A549 (cell line): Measurements from ENCODE around the gene SRA1. TPM values are rescaled to one million over a fixed set of nuclear protein-coding genes. Genes with fewer than 3 reads are reported as not detected.
"Not testable (repeated sequence)": the region's sequence is repeated elsewhere in the genome, so short reads cannot be mapped to it uniquely, and the experiment has no call there.

ENCODE experiments used
- ATAC-seq, 2 experiments: fragments of 200-7000 bp in 1 of 2; fragments of >200 bp in 1 of 2; cut with Nextera tagmentation in 1 of 2; cut with Tn5 transposase in 1 of 2; 3 replicates each; pipeline versions ENCODE4 v1.8.0 to v1.9.1; 2018 to 2020; ENCODE audit warnings: mild to moderate bottlenecking in 1 of 2, moderate library complexity in 1 of 2
- CTCF ChIA-PET: fragments of 300-600 bp; sonication (Branson Sonifier 250); formaldehyde crosslinking; extraction: SDS; loops from one replicate; lab custom pipeline; 2021; ENCODE audit warnings: antibody characterized with exemption, inconsistent platforms; lab: Yijun Ruan, JAX
- POLR2A ChIA-PET: fragments of 350-600 bp; formaldehyde crosslinking; extraction: SDS; loops from one replicate; lab custom pipeline; 2021; ENCODE audit warnings: antibody characterized with exemption, inconsistent platforms; lab: Yijun Ruan, JAX
- DNase-seq, 2 experiments: peaks; one replicate each; pipeline versions ENCODE4 v3.0.0 to v3.0.0-alpha.2; 2011 to 2016; ENCODE audit warnings: low read depth in 1 of 2, low spot score in 1 of 2
- FAIRE-seq: peaks from 2 replicates; lab custom pipeline; 2011; peaks lifted over from hg19 to GRCh38; lab: Jason Lieb, UNC
- H3K27ac ChIP-seq, 2 experiments: fragments of >200 bp; sonication (Bioruptor Twin); formaldehyde crosslinking; 3 replicates each; pipeline ENCODE4 v1.5.1; 2016 to 2017
- H3K4me1 ChIP-seq: fragments of >200 bp; sonication (Bioruptor Twin); formaldehyde crosslinking; 3 replicates; pipeline ENCODE4 v1.6.1; 2016
- H3K4me2 ChIP-seq: fragments of >200 bp; sonication (Bioruptor Twin); formaldehyde crosslinking; 3 replicates; pipeline ENCODE4 v1.6.1; 2016
- H3K4me3 ChIP-seq: fragments of >200 bp; sonication (Bioruptor Twin); formaldehyde crosslinking; 3 replicates; pipeline ENCODE4 v1.5.1; 2016
- H3K9me3 ChIP-seq: fragments of >200 bp; sonication (Bioruptor Twin); formaldehyde crosslinking; 3 replicates; pipeline ENCODE4 v1.6.1; 2016
- BHLHE40 ChIP-seq: IDR thresholded peaks from 2 replicates; pipeline ENCODE4 v1.6.1; 2012; ENCODE audit warnings: low read depth, low read length, inconsistent platforms
- CEBPB ChIP-seq, 2 experiments: fragments of >200 bp in 1 of 2; sonication (Bioruptor Twin) in 1 of 2; formaldehyde crosslinking in 1 of 2; IDR thresholded peaks; 2 replicates each; pipeline ENCODE4 v1.6.1; 2012 to 2016
- EHMT2 ChIP-seq: fragments of 200-600 bp; sonication (generic); IDR thresholded peaks from 2 replicates; pipeline ENCODE4 v1.6.1; 2016; ENCODE audit warnings: antibody characterized with exemption, low read depth, mild to moderate bottlenecking, moderate library complexity
- EP300 ChIP-seq, 2 experiments: fragments of >200 bp; sonication (Bioruptor Twin); formaldehyde crosslinking; IDR thresholded peaks; 2 replicates in 1 of 2; 3 replicates in 1 of 2; pipeline ENCODE4 v1.6.1; 2016 to 2017
- FOSL2 ChIP-seq, 2 experiments: fragments of 450-650 bp in 1 of 2; fragments of >200 bp in 1 of 2; sonication (Bioruptor Twin) in 1 of 2; formaldehyde crosslinking; IDR thresholded peaks; 2 replicates each; pipeline versions ENCODE4 v1.5.0 to v1.6.1; 2016 to 2020; ENCODE audit warnings: mild to moderate bottlenecking in 1 of 2, moderate library complexity in 1 of 2
- FOXS1 ChIP-seq: fragments of 250-450 bp; sonication (Bioruptor Pico); IDR thresholded peaks from 2 replicates; pipeline ENCODE4 v1.5.0; 2020; ENCODE audit warnings: mild to moderate bottlenecking, moderate library complexity
- HDAC2 ChIP-seq: fragments of 200-600 bp; sonication (generic); IDR thresholded peaks from 2 replicates; pipeline ENCODE4 v1.6.1; 2016
- HOXB5 ChIP-seq: fragments of 250-450 bp; sonication (Bioruptor Pico); IDR thresholded peaks from 2 replicates; pipeline ENCODE4 v1.5.0; 2020; ENCODE audit warnings: mild to moderate bottlenecking, moderate library complexity
- JUNB ChIP-seq: fragments of >200 bp; sonication (Bioruptor Twin); formaldehyde crosslinking; IDR thresholded peaks from 2 replicates; pipeline ENCODE4 v1.6.1; 2016
- KDM5A ChIP-seq: fragments of 200-600 bp; sonication (generic); IDR thresholded peaks from 2 replicates; pipeline ENCODE4 v1.6.1; 2016; ENCODE audit warnings: antibody characterized with exemption, mild to moderate bottlenecking
- MAFK ChIP-seq: fragments of 450-650 bp; IDR thresholded peaks from 2 replicates; pipeline ENCODE4 v1.6.1; 2014; ENCODE audit not compliant: partially characterized antibody
- NFE2L2 ChIP-seq: fragments of 150-350 bp; conservative IDR thresholded peaks from 2 replicates; pipeline ENCODE4 v1.6.1; 2014; ENCODE audit warnings: low read length
- NR3C1 ChIP-seq: fragments of >200 bp; sonication (Bioruptor Twin); formaldehyde crosslinking; IDR thresholded peaks from 3 replicates; pipeline ENCODE4 v1.6.1; 2017
- POLR2A ChIP-seq: IDR thresholded peaks from 2 replicates; pipeline ENCODE4 v1.6.1; 2012; ENCODE audit warnings: mild to moderate bottlenecking, low read length
- RARB ChIP-seq: fragments of 250-450 bp; sonication (Bioruptor Pico); IDR thresholded peaks from 2 replicates; pipeline ENCODE4 v1.8.0; 2021; ENCODE audit warnings: mild to moderate bottlenecking, moderate library complexity
- RNF2 ChIP-seq: fragments of 200-600 bp; sonication (generic); IDR thresholded peaks from 2 replicates; pipeline ENCODE4 v1.6.1; 2016; ENCODE audit warnings: low read depth, mild to moderate bottlenecking, antibody characterized with exemption, moderate library complexity, borderline replicate concordance
- SMC3 ChIP-seq: fragments of >200 bp; sonication (Bioruptor Twin); formaldehyde crosslinking; IDR thresholded peaks from 3 replicates; pipeline ENCODE4 v1.6.1; 2018; ENCODE audit warnings: inconsistent platforms
- TFCP2L1 ChIP-seq: fragments of 250-450 bp; sonication (Bioruptor Pico); IDR thresholded peaks from 2 replicates; pipeline ENCODE4 v1.5.0; 2021; ENCODE audit warnings: mild to moderate bottlenecking
- TP53 ChIP-seq: fragments of 250-450 bp; sonication (Bioruptor Pico); IDR thresholded peaks from 2 replicates; pipeline ENCODE4 v1.5.0; 2021; ENCODE audit warnings: mild to moderate bottlenecking, moderate library complexity
- ZC3H11A ChIP-seq: fragments of 450-650 bp; IDR thresholded peaks from 2 replicates; pipeline ENCODE4 v1.6.1; 2014; ENCODE audit warnings: antibody characterized with exemption, mild to moderate bottlenecking
- ZSCAN20 ChIP-seq: fragments of 250-450 bp; sonication (Bioruptor Pico); IDR thresholded peaks from 2 replicates; pipeline ENCODE4 v1.8.0; 2022; ENCODE audit warnings: mild to moderate bottlenecking, moderate library complexity
- WGBS: methylation state at CpG from one replicate; pipeline ENCODE4 v1.1.6; 2017; ENCODE audit errors: missing lambda C conversion rate; 5-methylcytosine and 5-hydroxymethylcytosine counted together
- polyA plus RNA-seq, 4 experiments: library from polyadenylated mRNA; depleted of rRNA in 3 of 4; stranded (reverse); fragments of >200 nt; fragmentation: RNase III in 1 of 4; extraction: RNeasy Plus Mini Kit Qiagen cat#74134 plus additional on column Dnase treatment in 1 of 4; gene quantifications; 2 replicates in 3 of 4; 3 replicates in 1 of 4; pipeline ENCODE4 v1.2.3, GENCODE V29; 2011 to 2017
- TF ChIP-seq, protein P1 (sequence below): IDR thresholded peaks from 2 replicates; pipeline ENCODE4 v1.6.1; 2012
- TF ChIP-seq, protein P2 (sequence below): fragments of 250-450 bp; sonication (Bioruptor Pico); IDR thresholded peaks from 2 replicates; pipeline ENCODE4 v1.5.0; 2021; ENCODE audit warnings: mild to moderate bottlenecking, moderate library complexity, borderline replicate concordance
- TF ChIP-seq, protein P3 (sequence below): IDR thresholded peaks from 2 replicates; pipeline ENCODE4 v1.6.1; 2012; ENCODE audit warnings: low read depth, borderline replicate concordance

SRA1 gene
- polyA plus RNA-seq, 2 of the 4 experiments (the other 2 are of a cell fraction), result 28.6 to 50.8 TPM

DNA sequence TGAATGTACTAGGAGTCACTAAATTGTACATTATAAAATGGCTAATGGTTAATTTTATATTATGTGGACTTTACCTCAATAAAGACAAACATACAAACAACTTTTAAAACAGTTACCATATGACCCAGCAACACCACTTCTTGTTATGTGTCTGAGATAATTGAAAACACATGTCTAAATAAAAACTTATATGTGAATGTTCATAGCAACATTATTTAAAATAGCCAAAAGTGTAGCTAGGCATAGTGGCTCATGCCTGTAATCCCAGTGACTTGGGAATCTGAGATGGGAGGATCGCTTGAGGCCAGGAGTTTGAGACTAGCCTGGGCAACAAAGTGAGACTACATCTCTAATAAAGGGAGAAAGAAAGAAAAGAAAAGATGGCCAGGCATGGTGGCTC lies 30.2 kb upstream of the SRA1 start:
- H3K9me3 ChIP-seq, result peaks cover 2% of the 10 kb centered on the region; the same call in 1 of the 3 replicates
- WGBS, result 87% methylated on average over 1 of the region's 1 CpG
- no peak for ATAC-seq
- ChIA-PET CTCF (interaction anchor here (1.1 to 1.2 kb wide), 2 partner anchors 11 to 20 kb away, joined by 3 read pairs; no protein-coding TSS in a partner anchor), POLR2A (interaction anchor here (1.6 kb wide), 1 partner anchor 23 kb away, joined by 3 read pairs; the partner anchor contains the start of gene APBB3)
- H3K4me1 ChIP-seq, result no peaks in the 10 kb centered on the region
- H3K4me2 ChIP-seq, result no peak overlapping the region
- H3K4me3 ChIP-seq, result no peak overlapping the region
- no peak for FAIRE-seq
- no peak for DNase-seq
- H3K27ac ChIP-seq, result no peak overlapping the region
- no peak for TF ChIP-seq FOXS1 (CRISPR knock-in tag)
- TF ChIP-seq POLR2A, result no peak
- TF ChIP-seq TP53 (CRISPR knock-in tag), result no peak
- TF ChIP-seq FOSL2 (IDR thresholded peaks at IDR 0.05), result no peak
- TF ChIP-seq FOSL2 (CRISPR knock-in tag; IDR thresholded peaks at IDR 0.05), result no peak
- no peak for TF ChIP-seq TFCP2L1 (CRISPR knock-in tag)
- TF ChIP-seq KDM5A, result no peak
- TF ChIP-seq CEBPB (IDR thresholded peaks at IDR 0.05), result no peak
- no peak for TF ChIP-seq EHMT2
- TF ChIP-seq, protein P1, sequence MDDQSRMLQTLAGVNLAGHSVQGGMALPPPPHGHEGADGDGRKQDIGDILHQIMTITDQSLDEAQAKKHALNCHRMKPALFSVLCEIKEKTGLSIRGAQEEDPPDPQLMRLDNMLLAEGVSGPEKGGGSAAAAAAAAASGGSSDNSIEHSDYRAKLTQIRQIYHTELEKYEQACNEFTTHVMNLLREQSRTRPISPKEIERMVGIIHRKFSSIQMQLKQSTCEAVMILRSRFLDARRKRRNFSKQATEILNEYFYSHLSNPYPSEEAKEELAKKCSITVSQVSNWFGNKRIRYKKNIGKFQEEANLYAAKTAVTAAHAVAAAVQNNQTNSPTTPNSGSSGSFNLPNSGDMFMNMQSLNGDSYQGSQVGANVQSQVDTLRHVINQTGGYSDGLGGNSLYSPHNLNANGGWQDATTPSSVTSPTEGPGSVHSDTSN, result no peak
- no peak for TF ChIP-seq RARB (CRISPR knock-in tag)
- TF ChIP-seq MAFK, result no peak
- no peak for TF ChIP-seq JUNB
- TF ChIP-seq, protein P2, sequence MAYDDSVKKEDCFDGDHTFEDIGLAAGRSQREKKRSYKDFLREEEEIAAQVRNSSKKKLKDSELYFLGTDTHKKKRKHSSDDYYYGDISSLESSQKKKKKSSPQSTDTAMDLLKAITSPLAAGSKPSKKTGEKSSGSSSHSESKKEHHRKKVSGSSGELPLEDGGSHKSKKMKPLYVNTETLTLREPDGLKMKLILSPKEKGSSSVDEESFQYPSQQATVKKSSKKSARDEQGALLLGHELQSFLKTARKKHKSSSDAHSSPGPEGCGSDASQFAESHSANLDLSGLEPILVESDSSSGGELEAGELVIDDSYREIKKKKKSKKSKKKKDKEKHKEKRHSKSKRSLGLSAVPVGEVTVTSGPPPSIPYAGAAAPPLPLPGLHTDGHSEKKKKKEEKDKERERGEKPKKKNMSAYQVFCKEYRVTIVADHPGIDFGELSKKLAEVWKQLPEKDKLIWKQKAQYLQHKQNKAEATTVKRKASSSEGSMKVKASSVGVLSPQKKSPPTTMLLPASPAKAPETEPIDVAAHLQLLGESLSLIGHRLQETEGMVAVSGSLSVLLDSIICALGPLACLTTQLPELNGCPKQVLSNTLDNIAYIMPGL, result no peak
- TF ChIP-seq, protein P3, sequence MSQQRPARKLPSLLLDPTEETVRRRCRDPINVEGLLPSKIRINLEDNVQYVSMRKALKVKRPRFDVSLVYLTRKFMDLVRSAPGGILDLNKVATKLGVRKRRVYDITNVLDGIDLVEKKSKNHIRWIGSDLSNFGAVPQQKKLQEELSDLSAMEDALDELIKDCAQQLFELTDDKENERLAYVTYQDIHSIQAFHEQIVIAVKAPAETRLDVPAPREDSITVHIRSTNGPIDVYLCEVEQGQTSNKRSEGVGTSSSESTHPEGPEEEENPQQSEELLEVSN, result no peak
- no peak for TF ChIP-seq HOXB5 (CRISPR knock-in tag)
- no peak for TF ChIP-seq NR3C1

DNA sequence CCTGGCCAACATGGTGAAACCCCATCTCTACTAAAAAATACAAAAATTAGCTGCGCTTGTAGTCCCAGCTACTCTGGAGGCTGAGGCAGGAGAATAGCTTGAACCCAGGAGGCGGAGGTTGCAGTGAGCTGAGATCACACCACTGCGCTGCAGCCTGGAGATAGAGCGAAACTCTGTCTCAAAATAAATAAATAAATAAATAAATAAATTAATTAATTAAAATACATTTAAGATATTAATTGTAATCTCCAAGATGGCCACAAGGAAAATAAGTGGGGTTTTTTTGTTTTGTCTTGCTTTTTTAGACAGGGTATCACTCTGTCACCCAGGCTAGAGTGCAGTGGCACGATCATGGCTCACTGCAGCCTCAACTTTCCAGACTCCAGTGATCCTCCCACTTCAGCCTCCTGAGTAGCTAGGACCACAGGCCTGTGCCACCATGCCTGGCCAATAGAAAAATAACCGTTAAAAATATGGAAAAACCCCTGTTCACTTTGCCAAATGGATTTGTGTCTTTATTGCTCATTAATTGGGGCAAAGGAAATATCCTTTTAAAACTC lies 22.0 kb upstream of the SRA1 start:
- not testable (repeated sequence) for FAIRE-seq
- WGBS, result 73% methylated on average over 6 of the region's 6 CpGs
- TF ChIP-seq ZC3H11A, result peak; percentile 50
- TF ChIP-seq, all 56 proteins: peak for 1; not testable (repeated sequence) for 55
- ChIA-PET POLR2A (interaction anchor here (1.1 kb wide), 1 partner anchor 14 kb away, joined by 3 read pairs; the partner anchor contains the start of gene SLC35A4), CTCF (interaction anchor here (1.7 kb wide), 1 partner anchor 9 kb away, joined by 5 read pairs; no protein-coding TSS in a partner anchor)
- not testable (repeated sequence) for H3K27ac ChIP-seq, H3K4me1 ChIP-seq, ATAC-seq, H3K9me3 ChIP-seq, H3K4me2 ChIP-seq, H3K4me3 ChIP-seq, DNase-seq

DNA sequence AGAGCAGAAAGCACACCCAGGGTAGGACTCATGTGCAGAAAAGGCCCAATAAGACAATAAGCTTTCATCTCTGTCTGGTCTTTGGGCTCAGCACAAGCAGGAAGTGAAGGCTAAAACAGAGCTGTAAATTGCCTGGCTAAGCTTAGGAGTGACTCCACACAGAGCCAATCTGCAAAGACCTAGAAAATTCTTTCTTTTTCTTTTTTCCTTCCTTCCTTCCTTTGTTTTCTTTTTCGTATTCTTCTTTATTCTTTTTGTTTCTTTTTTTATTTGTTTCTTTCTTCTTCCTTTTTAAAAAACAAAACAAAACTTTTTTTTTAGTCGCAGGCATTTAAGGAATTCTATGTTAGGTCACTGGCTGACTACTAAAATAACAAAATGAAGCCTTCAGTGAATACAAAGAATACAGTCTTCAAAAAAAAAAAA lies 19.5 kb upstream of the SRA1 start:
- no peaks in the 10 kb centered on the region for H3K4me1 ChIP-seq
- no peaks in the 10 kb centered on the region for H3K9me3 ChIP-seq
- ChIA-PET CTCF (interaction anchor here (0.8 to 2.6 kb wide), 5 partner anchors 10 to 75 kb away, joined by 3 to 11 read pairs (median 3); no protein-coding TSS in a partner anchor), POLR2A (no interaction called here)
- 64% methylated on average over 2 of the region's 2 CpGs for WGBS
- ATAC-seq, result peak in 1 of 2 experiments; percentile 22; a peak in 1 of 6 replicates
- H3K4me2 ChIP-seq, result no peak overlapping the region
- no peak overlapping the region for H3K4me3 ChIP-seq
- TF ChIP-seq NFE2L2, result no peak
- TF ChIP-seq TP53 (CRISPR knock-in tag), result no peak
- no peak for TF ChIP-seq RNF2
- no peak for TF ChIP-seq BHLHE40
- TF ChIP-seq EHMT2, result no peak
- TF ChIP-seq, protein P1, result no peak
- TF ChIP-seq SMC3, result no peak
- TF ChIP-seq ZSCAN20 (CRISPR knock-in tag), result no peak
- no peak for TF ChIP-seq HDAC2
- TF ChIP-seq EP300 (IDR thresholded peaks at IDR 0.05), result no peak
- TF ChIP-seq, protein P3, result no peak
- H3K27ac ChIP-seq, result peak overlapping the region in 1 of 2 experiments; percentile 8; a peak in 1 of 6 replicates
- peak; percentile 73 for FAIRE-seq
- DNase-seq, result no peak
